ENCODE results near the gene PDLIM7.
A peak's percentile ranks its signal among the peaks of the same experiment; 100 is the strongest.

PDLIM7 gene

GRCh38 chr5:177456976-177457851 lies 40.2 kb downstream of the PDLIM7 start:
- DNase-seq (ENCODE audit: low read depth), result no peak

- DNase-seq (ENCODE audit: low read depth), result no peak
Measured at GRCh38 chr5:177456591-177456964, 40.8 kb downstream of the PDLIM7 start.

GRCh38 chr5:177455661-177456590 lies 41.5 kb downstream of the PDLIM7 start:
- peak; percentile 93 for DNase-seq (ENCODE audit: low read depth)

- DNase-seq (ENCODE audit: low read depth), result peak; percentile 90
Measured at GRCh38 chr5:177455036-177455660, 42.3 kb downstream of the PDLIM7 start.

GRCh38 chr5:177454397-177455035 lies 42.9 kb downstream of the PDLIM7 start:
- DNase-seq (ENCODE audit: low read depth), result peak; percentile 89

GRCh38 chr5:177453852-177454396 lies 43.5 kb downstream of the PDLIM7 start:
- DNase-seq (ENCODE audit: low read depth), result no peak

GRCh38 chr5:177452688-177453638 lies 44.4 kb downstream of the PDLIM7 start:
- DNase-seq (ENCODE audit: low read depth), result no peak

GRCh38 chr5:177450667-177451424 lies 46.6 kb downstream of the PDLIM7 start:
- DNase-seq (ENCODE audit: low read depth), result no peak

- DNase-seq (ENCODE audit: low read depth), result no peak
Measured at GRCh38 chr5:177449140-177450061, 48.0 kb downstream of the PDLIM7 start.

- no peak for DNase-seq (ENCODE audit: low read depth)
Measured at GRCh38 chr5:177448244-177448950, 49.0 kb downstream of the PDLIM7 start.

- DNase-seq (ENCODE audit: low read depth), result no peak
Measured at GRCh38 chr5:177447611-177448243, 49.7 kb downstream of the PDLIM7 start.

GRCh38 chr5:177447066-177447610 lies 50.3 kb downstream of the PDLIM7 start:
- peak; percentile 59 for DNase-seq (ENCODE audit: low read depth)

- peak; percentile 66 for DNase-seq (ENCODE audit: low read depth)
Measured at GRCh38 chr5:177446200-177447065, 51.0 kb downstream of the PDLIM7 start, which contains the start of gene PRR7. TSS of gene PRR7 (plus strand) at chr5:177446814. CDS start at chr5:177455068, 8,254 bp downstream.

- no peak for DNase-seq (ENCODE audit: low read depth)
Measured at GRCh38 chr5:177445917-177446199, 51.5 kb downstream of the PDLIM7 start.

- no peak for DNase-seq (ENCODE audit: low read depth)
Measured at GRCh38 chr5:177445052-177445916, 52.1 kb downstream of the PDLIM7 start.

Data from stimulated activated CD4-positive, alpha-beta T cell treated with anti-CD3 and anti-CD28 coated beads, Interleukin-2, amount 100 ng/mL, for 4 hours (primary cell).